CD14-positive monocyte (primary cell): ENCODE data around the gene SLFN5. TPM values are rescaled to one million over a fixed set of nuclear protein-coding genes. Genes with fewer than 3 reads are reported as not detected.

Experiments
- DNase-seq, 3 donors: peaks; one replicate each; pipeline ENCODE4 v3.0.0-alpha.2; 2011 to 2022
- H2AFZ ChIP-seq: 2 replicates; pipeline ENCODE4 v1.6.0; 2012; ENCODE audit warnings: mild to moderate bottlenecking, low read depth, low read length, inconsistent platforms; ENCODE audit not compliant: insufficient read depth, poor library complexity, severe bottlenecking
- H3K27ac ChIP-seq, 2 donors: 1 replicate in 1 of 2; 2 replicates in 1 of 2; pipeline ENCODE4 v1.5.1; 2012 to 2013; ENCODE audit warnings: low read length in 2 of 2, control low read depth in 1 of 2, inconsistent platforms in 1 of 2, low read depth in 1 of 2, mild to moderate bottlenecking in 1 of 2
- H3K27me3 ChIP-seq, 2 donors: one replicate each; pipeline versions ENCODE4 v1.6.0 to v1.6.1; 2011 to 2013; ENCODE audit warnings: low read length in 2 of 2; ENCODE audit not compliant: control insufficient read depth in 2 of 2, insufficient read depth in 2 of 2
- H3K36me3 ChIP-seq, 2 donors: replicated peaks in 1 of 2; 1 replicate in 1 of 2; 2 replicates in 1 of 2; pipeline versions ENCODE4 v1.5.1 to v1.6.1; 2012 to 2013; ENCODE audit warnings: low read length in 2 of 2, control low read depth in 1 of 2, inconsistent platforms in 1 of 2, mild to moderate bottlenecking in 1 of 2; ENCODE audit not compliant: insufficient read depth in 2 of 2, control insufficient read depth in 1 of 2
- H3K4me1 ChIP-seq, 2 donors: 1 replicate in 1 of 2; 2 replicates in 1 of 2; pipeline versions ENCODE4 v1.5.1 to v1.6.1; 2012 to 2013; ENCODE audit warnings: low read length in 2 of 2, control low read depth in 1 of 2, inconsistent platforms in 1 of 2, mild to moderate bottlenecking in 1 of 2, moderate library complexity in 1 of 2; ENCODE audit not compliant: insufficient read depth in 2 of 2, control insufficient read depth in 1 of 2
- H3K4me2 ChIP-seq: replicated peaks from 2 replicates; pipeline ENCODE3; 2012; ENCODE audit warnings: low read length, moderate library complexity, mild to moderate bottlenecking; ENCODE audit not compliant: poor library complexity, severe bottlenecking; ENCODE audit errors: extremely low read depth
- H3K4me3 ChIP-seq, 3 experiments: fragments of 200-600 bp in 1 of 3; sonication (generic) in 1 of 3; replicated peaks in 1 of 3; 1 replicate in 2 of 3; 2 replicates in 1 of 3; pipeline ENCODE4 v1.5.1; 2011 to 2013; ENCODE audit warnings: low read length in 3 of 3, mild to moderate bottlenecking in 3 of 3, control low read depth in 2 of 3, low read depth in 2 of 3, inconsistent platforms in 1 of 3, moderate library complexity in 1 of 3
- H3K79me2 ChIP-seq: 2 replicates; pipeline ENCODE4 v1.6.0; 2012; ENCODE audit warnings: mild to moderate bottlenecking, control low read depth, inconsistent platforms, low read length, moderate library complexity; ENCODE audit not compliant: insufficient read depth
- H3K9ac ChIP-seq: 2 replicates; pipeline ENCODE4 v1.6.0; 2017; ENCODE audit warnings: low read length, mild to moderate bottlenecking; ENCODE audit not compliant: insufficient read depth, poor library complexity, severe bottlenecking
- H3K9me3 ChIP-seq, 2 donors: replicated peaks in 1 of 2; 1 replicate in 1 of 2; 2 replicates in 1 of 2; pipeline versions ENCODE4 v1.5.1 to v1.6.1; 2012 to 2013; ENCODE audit warnings: low read length in 2 of 2, control low read depth in 1 of 2; ENCODE audit not compliant: control insufficient read depth in 1 of 2, insufficient read depth in 1 of 2
- H4K20me1 ChIP-seq: 2 replicates; pipeline ENCODE4 v1.6.0; 2012; ENCODE audit warnings: mild to moderate bottlenecking, low read length, control low read depth, moderate library complexity; ENCODE audit not compliant: insufficient read depth
- H3K27ac Mint-ChIP-seq, 7 donors: one replicate each; pipeline ENCODE4 v1.8.0; 2020; ENCODE audit warnings: mild to moderate bottlenecking in 7 of 7, mixed read lengths in 7 of 7, moderate library complexity in 6 of 7, inconsistent platforms in 2 of 7
- H3K27me3 Mint-ChIP-seq, 3 donors: one replicate each; pipeline ENCODE4 v1.8.0; 2021 to 2022; ENCODE audit warnings: low read depth in 3 of 3, mild to moderate bottlenecking in 3 of 3, mixed read lengths in 3 of 3, moderate library complexity in 3 of 3, inconsistent platforms in 1 of 3
- H3K36me3 Mint-ChIP-seq, 2 donors: one replicate each; pipeline ENCODE4 v1.8.0; 2020; ENCODE audit warnings: mixed read lengths in 2 of 2, inconsistent platforms in 1 of 2, mild to moderate bottlenecking in 1 of 2
- H3K4me1 Mint-ChIP-seq: one replicate; pipeline ENCODE4 v1.8.0; 2020; ENCODE audit warnings: mild to moderate bottlenecking, mixed read lengths
- H3K4me3 Mint-ChIP-seq, 2 donors: one replicate each; pipeline ENCODE4 v1.8.0; 2020; ENCODE audit warnings: mild to moderate bottlenecking in 2 of 2, mixed read lengths in 2 of 2, moderate library complexity in 1 of 2
- H3K9me3 Mint-ChIP-seq, 7 donors: one replicate each; pipeline ENCODE4 v1.8.0; 2020 to 2022; ENCODE audit warnings: mixed read lengths in 7 of 7, mild to moderate bottlenecking in 6 of 7, moderate library complexity in 6 of 7, inconsistent platforms in 2 of 7
- WGBS: methylation state at CpG from one replicate; pipeline ENCODE4 v1.1.5; 2013; ENCODE audit warnings: missing lambda C conversion rate; ENCODE audit not compliant: insufficient coverage; 5-methylcytosine and 5-hydroxymethylcytosine counted together
- intact Hi-C, 2 donors: fragments of 100-400 bp; cut with micrococcal nuclease; formaldehyde crosslinking; loops; one replicate each; pipeline versions ENCODE4 v1.15.0 to v1.15.1; 2023
- polyA plus RNA-seq, 3 donors: library from polyadenylated mRNA; depleted of rRNA in 1 of 3; unstranded in 2 of 3; stranded (reverse) in 1 of 3; fragments of 300-500 nt in 2 of 3; fragments of >200 nt in 1 of 3; fragmentation: Illumina TruSeq in 2 of 3; gene quantifications; 1 replicate in 2 of 3; 2 replicates in 1 of 3; pipeline ENCODE4 v1.2.3, GENCODE V29; 2012 to 2021
- TF ChIP-seq, protein P1 (sequence below): fragments of 200-600 bp; IDR thresholded peaks from one replicate; pipeline ENCODE4 v1.8.0; 2022; ENCODE audit warnings: antibody characterized with exemption, mild to moderate bottlenecking

The SLFN5 gene
- polyA plus RNA-seq, 3 donors: 2.9 to 8.8 (median 5.3) TPM

DNA sequence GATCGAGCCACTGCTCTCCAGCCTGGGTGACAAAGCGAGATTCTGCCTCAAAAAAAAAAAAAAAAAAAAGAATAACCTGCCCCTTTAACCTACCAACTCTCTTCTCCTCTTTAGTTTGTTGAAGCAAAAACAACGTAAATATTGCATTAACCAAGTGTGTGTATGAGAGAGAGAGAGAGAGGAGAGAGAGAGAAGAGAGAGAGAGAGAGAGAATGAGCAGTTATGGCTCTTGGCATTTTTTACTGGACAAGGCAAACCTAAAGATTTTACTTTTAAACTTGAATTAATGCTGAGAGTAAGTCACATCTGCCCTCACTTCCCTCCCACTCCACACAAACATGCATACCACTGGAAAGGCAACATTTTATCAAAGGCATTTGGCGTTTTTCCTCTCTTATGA is 3.0 kb upstream of the SLFN5 start:
- H3K9me3 ChIP-seq: no peaks in the 10 kb centered on the region
- Mint-ChIP-seq H3K4me1 (peaks cover 36% of the 10 kb centered on the region), H3K27ac (no peak overlapping the region), H3K36me3 (peaks cover 4 to 5% of the 10 kb centered on the region in 2 donors), H3K4me3 (no peak overlapping the region), H3K9me3 (no peaks in the 10 kb centered on the region), H3K27me3 (peaks cover 10 to 16% (median 11%) of the 10 kb centered on the region in 3 donors)
- H3K36me3 ChIP-seq: no peaks in the 10 kb centered on the region
- H2AFZ ChIP-seq: no peak overlapping the region
- no peak for DNase-seq
- TF ChIP-seq, protein P1, sequence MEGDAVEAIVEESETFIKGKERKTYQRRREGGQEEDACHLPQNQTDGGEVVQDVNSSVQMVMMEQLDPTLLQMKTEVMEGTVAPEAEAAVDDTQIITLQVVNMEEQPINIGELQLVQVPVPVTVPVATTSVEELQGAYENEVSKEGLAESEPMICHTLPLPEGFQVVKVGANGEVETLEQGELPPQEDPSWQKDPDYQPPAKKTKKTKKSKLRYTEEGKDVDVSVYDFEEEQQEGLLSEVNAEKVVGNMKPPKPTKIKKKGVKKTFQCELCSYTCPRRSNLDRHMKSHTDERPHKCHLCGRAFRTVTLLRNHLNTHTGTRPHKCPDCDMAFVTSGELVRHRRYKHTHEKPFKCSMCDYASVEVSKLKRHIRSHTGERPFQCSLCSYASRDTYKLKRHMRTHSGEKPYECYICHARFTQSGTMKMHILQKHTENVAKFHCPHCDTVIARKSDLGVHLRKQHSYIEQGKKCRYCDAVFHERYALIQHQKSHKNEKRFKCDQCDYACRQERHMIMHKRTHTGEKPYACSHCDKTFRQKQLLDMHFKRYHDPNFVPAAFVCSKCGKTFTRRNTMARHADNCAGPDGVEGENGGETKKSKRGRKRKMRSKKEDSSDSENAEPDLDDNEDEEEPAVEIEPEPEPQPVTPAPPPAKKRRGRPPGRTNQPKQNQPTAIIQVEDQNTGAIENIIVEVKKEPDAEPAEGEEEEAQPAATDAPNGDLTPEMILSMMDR: no peak
- peaks cover 9% of the 10 kb centered on the region for H4K20me1 ChIP-seq
- intact Hi-C loops: loop anchor here in 1 of 2 donors (5.0 kb wide), 2 partner anchors 53 to 302 kb away; no protein-coding TSS in a partner anchor
- no CpG with 5 or more reads among the region's 4 CpGs for WGBS
- no peak overlapping the region for H3K27ac ChIP-seq
- no peak overlapping the region for H3K4me3 ChIP-seq
- no peak overlapping the region for H3K4me2 ChIP-seq
- peaks cover 18% of the 10 kb centered on the region for H3K79me2 ChIP-seq
- H3K27me3 ChIP-seq: no peaks in the 10 kb centered on the region
- peaks cover 32 to 42% of the 10 kb centered on the region in 2 donors for H3K4me1 ChIP-seq
- H3K9ac ChIP-seq: no peak overlapping the region

DNA sequence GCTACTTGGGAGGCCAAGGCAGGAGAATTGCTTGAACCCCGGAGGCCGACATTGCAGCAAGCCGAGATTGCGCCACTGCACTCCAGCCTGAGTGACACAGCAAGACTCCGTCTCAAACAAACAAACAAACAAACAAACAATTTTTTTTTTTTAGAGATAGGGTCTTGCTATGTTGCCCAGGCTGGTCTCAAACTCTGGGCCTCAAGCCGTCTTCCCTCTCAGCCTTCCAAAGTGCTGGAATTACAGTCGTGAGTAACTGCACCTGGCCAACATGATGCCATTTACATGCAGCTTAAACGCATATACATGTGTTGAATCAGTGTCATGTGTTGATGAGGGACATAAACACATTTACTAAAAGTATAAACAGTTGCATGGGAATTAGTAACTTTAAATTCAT is 2.0 kb upstream of the SLFN5 start:
- intact Hi-C loops: loop anchor here in 1 of 2 donors (5.0 kb wide), 2 partner anchors 54 to 301 kb away; no protein-coding TSS in a partner anchor
- Histone ChIP-seq H3K27ac (no peak overlapping the region), H3K27me3 (no peaks in the 10 kb centered on the region), H3K4me2 (no peak overlapping the region), H3K79me2 (peaks cover 24% of the 10 kb centered on the region), H3K4me1 (peaks cover 33 to 49% of the 10 kb centered on the region in 2 donors), H3K36me3 (no peaks in the 10 kb centered on the region), H3K9me3 (no peaks in the 10 kb centered on the region), H3K9ac (no peak overlapping the region), H2AFZ (no peak overlapping the region), H3K4me3 (no peak overlapping the region), H4K20me1 (peaks cover 20% of the 10 kb centered on the region)
- no peak for DNase-seq
- Mint-ChIP-seq H3K27ac (no peak overlapping the region), H3K4me3 (peak overlapping the region in 1 of 2 donors; percentile 26), H3K27me3 (peaks cover 9 to 16% (median 12%) of the 10 kb centered on the region in 3 donors), H3K9me3 (no peaks in the 10 kb centered on the region), H3K36me3 (peaks cover 4 to 8% of the 10 kb centered on the region in 2 donors), H3K4me1 (peaks cover 42% of the 10 kb centered on the region)
- WGBS: 83% methylated on average over 2 of the region's 8 CpGs
- TF ChIP-seq, protein P1: no peak
